H1 (cell line): Measurements from ENCODE around the gene PKN1. TPM values are rescaled to one million over a fixed set of nuclear protein-coding genes. Genes with fewer than 3 reads are reported as not detected.

Experiments
- CHD1 ChIP-seq: IDR thresholded peaks from 2 replicates; pipeline ENCODE4 v1.6.1; 2012; ENCODE audit warnings: low read depth, low read length, improper control_type of control experiment
- CHD7 ChIP-seq: fragments of 300-600 bp; sonication (generic); IDR thresholded peaks from 2 replicates; pipeline ENCODE4 v1.7.1; 2012; ENCODE audit warnings: low read length, moderate library complexity, mild to moderate bottlenecking, inconsistent platforms; ENCODE audit not compliant: insufficient replicate concordance
- HDAC2 ChIP-seq, 2 experiments: fragments of 300-600 bp in 1 of 2; sonication (generic) in 1 of 2; IDR thresholded peaks; 2 replicates each; pipeline ENCODE4 v1.6.1; 2011 to 2012; ENCODE audit warnings: low read depth in 2 of 2, low read length in 2 of 2, mild to moderate bottlenecking in 2 of 2, moderate library complexity in 2 of 2, borderline replicate concordance in 1 of 2, inconsistent platforms in 1 of 2
- RFX5 ChIP-seq: IDR thresholded peaks from 2 replicates; pipeline ENCODE4 v1.6.1; 2011; ENCODE audit warnings: low read depth, low read length, improper control_type of control experiment, borderline replicate concordance
- SP1 ChIP-seq: IDR thresholded peaks from 2 replicates; pipeline ENCODE4 v1.6.1; 2011; ENCODE audit warnings: low read depth, low read length
- TAF7 ChIP-seq: optimal IDR thresholded peaks from 2 replicates; pipeline ENCODE3; 2011; ENCODE audit warnings: low read depth, mild to moderate bottlenecking, inconsistent platforms, low read length, moderate library complexity, borderline replicate concordance
- polyA plus RNA-seq, 7 experiments: library from polyadenylated mRNA; depleted of rRNA in 3 of 7; stranded (reverse) in 5 of 7; unstranded in 2 of 7; fragments of >200 nt in 5 of 7; fragments of 200-250 nt in 2 of 7; gene quantifications; 1 replicate in 5 of 7; 2 replicates in 1 of 7; 4 replicates in 1 of 7; pipeline versions ENCODE4 v1.2.1 to v1.2.3, GENCODE V29; 2011 to 2013; ENCODE audit warnings: missing spikeins in 2 of 7, mixed read lengths in 2 of 7
- total RNA-seq: library from RNA; stranded (reverse); fragmentation: NEBNext Ultra II Directional; extraction: Animal tissue kit (Norgen Biotek cat#: 25700); gene quantifications from 2 replicates; pipeline ENCODE4 v1.2.1, GENCODE V29; 2021

PKN1 gene
- total and polyA plus RNA-seq, 2 of the 8 experiments (the other 6 are each of a cell fraction or from before 2014, with no cell fraction given) = 65.2 to 162 TPM

- TF ChIP-seq CHD7 (no peak), RFX5 (no peak), CHD1 (no peak), SP1 (no peak), TAF7 (no peak), HDAC2 (IDR thresholded peaks at IDR 0.05; ENCODE audit: borderline replicate concordance in 1 of 2, low read depth in 2 of 2, low read length in 2 of 2) (no peak)
Measured at GRCh38 chr19:14519860-14520407, 86.8 kb downstream of the PKN1 start (continued).
